Medulla oblongata (tissue), 1 donor: ENCODE measurements around the gene FAM135A.
"Not testable (repeated sequence)": the region's sequence is repeated elsewhere in the genome, so short reads cannot be mapped to it uniquely, and the experiment has no call there.

Source experiments
- DNase-seq: peaks from one replicate; pipeline ENCODE4 v3.0.0-alpha.2; 2015; ENCODE audit errors: extremely low spot score

Gene FAM135A

DNA sequence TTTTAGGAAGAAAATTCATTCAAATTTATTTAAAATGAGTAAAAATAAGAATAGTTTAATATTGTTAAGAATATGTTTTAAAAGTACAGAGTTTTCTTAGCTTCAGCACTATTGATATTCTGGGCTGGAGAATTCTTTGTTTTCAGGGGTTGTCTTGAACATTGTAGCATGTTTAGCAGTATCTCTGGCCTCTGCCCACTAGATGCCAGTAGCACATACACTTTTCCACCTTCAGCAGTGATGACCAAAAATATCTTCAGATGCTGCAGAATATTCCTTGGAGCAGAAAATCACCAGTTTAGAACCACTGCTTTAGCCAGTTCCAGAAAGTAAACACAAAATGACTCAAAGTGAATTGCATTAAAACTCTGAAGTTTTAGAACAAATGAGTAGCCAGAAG, 134.0 kb downstream of the FAM135A start:
- peak; percentile 52 for DNase-seq

DNA sequence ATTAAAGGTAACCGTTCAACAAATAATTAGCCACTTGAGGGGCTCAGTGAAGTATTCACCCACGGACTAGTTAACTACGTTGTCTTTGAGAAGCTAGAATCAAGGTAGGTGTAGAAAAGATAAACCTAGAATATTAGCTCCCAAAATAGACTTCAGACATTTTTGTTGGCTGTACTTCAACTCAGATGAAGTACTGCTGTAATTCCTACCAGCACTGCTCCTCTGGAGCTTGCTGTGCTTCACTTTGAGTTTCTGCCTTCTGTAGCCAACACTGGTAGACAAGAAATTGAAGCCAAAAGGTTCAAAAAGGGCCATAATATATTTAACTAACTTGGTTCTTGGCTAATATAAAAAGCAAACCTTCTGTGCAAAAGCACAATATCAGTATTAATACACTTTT, 134.6 kb downstream of the FAM135A start:
- DNase-seq, result no peak

DNA sequence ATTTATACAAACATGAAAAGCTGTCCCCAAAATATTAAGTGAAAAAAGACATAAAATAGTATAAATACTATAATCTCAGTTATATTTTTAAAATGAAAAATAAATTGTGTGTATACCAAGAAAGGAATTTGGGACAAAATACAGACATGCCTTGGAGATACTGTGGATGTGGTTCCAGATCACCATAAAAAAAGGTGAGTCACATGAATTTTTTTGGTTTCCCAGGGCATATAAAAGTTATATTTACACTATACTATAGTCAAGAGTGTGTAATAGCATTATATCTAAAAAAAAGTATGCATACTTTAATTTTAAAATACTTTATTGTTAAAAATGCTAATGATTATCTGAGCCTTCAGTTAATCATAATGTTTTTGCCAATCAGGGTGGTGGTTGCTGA, 136.0 kb downstream of the FAM135A start:
- DNase-seq, result no peak

DNA sequence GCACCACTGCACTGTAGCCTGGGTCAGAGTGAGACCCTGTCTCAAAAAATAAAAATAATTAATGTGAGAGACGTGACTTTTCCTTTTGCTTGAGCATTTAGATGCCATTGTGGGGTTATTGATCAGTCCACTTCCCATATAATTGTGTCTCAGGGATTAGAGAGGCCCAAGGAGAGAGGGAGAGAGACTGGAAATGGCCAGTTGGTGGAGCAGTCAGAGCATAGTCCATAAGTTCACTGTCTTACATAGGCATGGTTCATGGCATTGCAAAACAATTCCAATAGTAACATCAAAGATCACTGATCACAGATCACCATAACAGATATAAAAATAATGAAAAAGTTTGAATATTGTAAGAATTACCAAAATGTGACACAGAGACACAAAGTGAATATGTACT, 138.3 kb downstream of the FAM135A start:
- no peak for DNase-seq

DNA sequence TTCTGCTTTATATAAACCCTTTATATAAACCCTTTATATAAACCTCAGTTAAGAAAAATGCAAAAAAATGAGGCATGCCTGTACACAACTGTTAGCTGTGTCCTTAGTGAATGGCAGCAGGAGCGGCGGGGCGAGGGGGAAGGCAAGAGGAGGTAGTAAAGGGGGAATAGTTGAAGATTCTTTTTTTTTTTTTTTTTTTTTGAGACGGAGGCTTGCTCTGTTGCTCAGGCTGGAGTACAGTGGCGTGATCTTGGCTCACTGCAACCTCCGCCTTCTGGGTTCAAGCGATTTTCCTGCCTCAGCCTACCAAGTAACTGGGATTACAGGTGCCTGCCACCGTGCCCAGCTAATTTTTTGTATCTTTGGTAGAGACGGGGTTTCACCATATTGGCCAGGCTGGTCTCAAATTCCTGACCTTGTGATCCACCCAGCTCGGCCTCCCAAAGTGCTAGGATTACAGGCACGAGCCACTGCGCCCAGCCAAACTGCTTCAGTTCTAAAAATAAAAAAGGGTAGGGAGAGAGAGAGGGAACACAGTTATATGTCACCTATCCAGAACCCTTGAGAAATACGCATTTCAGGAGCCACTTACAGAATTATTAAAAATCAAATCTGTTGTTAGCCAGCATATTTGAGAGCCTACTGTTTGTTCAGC, 139.1 kb downstream of the FAM135A start:
- DNase-seq, result not testable (repeated sequence)

DNA sequence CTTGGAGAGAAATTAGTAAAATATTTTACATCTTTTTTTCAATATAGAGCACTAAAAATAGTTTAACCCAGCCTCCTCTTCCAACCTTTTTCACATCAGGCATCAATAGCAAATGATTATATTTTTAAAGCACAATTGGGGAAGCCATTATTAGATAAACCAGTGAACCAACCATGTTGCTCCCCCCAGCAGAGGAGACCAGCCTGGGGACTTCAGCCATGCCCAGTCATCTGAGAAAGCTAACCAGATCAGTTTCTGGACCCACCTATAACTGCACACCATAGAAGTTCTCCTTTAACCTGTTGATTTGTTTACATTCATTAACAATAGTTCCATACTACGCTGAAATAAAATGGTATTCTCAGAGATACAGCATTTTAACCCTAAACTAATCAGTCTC, 139.7 kb downstream of the FAM135A start:
- no peak for DNase-seq

DNA sequence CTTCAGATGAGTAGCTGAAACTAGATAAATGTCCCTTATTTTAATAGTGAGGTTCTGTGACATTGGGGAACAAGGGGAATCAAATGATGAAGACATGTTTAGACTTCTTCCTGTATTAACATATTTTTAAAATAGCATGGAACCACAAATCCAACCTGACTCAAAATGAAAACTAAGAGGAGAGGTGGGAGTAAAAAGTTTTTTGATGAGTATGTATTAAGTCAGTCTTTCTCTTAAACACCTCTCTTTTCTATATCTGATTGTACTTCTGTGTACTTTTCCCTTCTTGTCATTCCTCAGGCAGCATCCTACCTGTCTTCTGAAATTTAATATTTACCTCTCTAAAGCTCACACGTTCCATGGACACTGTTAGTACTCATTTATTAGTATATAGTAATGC, 144.7 kb downstream of the FAM135A start:
- no peak for DNase-seq

DNA sequence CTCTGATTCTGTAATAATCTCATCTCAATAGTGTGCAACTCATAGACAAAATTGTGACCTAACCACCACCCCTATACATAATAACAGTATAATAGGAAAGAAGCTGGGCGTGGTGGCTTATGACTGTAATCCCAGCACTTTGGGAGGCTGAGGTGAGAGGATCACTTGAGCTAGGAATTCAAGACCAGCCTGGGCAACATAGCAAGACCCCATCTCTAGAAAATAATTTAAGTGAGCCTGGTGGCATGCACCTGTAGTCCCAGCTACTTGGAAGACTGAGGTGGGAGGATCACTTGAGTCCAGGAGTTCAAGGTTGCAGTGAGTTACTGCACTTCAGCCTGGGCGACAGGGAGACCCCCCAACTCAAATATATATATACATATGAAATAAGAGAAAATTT, 149.1 kb downstream of the FAM135A start:
- DNase-seq, result not testable (repeated sequence)

DNA sequence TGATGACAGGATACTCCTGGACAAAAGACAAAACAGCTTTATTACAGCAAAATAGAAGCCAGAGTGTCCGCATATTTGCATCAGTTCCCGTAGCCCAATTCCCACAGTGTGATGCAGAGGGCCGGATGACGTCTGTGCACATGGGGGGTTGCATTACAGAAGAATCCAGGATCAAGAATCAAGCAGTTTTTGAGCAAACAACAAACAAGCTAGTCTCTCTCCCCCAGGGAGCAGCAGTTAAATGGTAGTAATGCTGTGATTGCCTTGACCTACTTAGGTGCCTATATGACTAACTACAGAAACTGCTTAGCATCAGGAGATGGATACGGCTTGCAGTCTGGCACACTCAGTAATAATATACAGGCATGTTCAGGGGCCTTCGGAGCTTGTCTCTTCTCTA, 150.2 kb downstream of the FAM135A start:
- DNase-seq, result no peak

DNA sequence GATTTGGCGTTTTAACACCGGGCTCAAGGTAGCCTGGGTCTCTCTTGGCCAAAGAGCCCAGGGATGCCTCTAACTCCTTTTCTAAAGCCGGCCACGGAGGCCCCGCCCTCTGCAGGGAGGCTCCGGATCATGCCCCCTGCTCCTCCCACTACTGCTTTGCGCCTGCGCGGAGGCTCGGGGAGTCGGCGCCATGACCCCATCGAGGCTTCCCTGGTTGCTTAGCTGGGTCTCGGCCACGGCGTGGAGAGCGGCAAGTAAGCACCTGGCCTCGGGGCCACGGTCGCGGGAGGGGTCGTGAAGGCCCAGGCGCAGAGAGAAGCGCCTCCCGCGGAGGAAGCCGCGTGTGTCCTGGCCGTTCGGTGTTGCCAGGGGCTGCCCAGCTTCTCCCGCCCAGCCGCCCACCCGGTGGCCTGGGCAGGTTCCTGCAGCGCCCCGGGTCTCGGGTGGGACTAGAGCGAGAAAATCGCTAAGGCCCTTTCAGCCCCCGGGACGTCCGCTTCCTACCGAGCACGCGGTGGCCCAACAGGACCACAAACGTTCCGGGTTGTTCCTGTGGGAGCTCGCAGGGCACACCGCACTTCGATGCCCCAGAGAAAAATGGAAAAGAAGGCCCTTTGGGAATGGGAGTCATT, 153.6 kb downstream of the FAM135A start, which contains the start of gene SDHAF4:
TSS of gene SDHAF4 (plus strand) at position 180 of the 632 bp plus-strand sequence. CDS start at position 191, 11 bp downstream.
- peak; percentile 94 for DNase-seq

DNA sequence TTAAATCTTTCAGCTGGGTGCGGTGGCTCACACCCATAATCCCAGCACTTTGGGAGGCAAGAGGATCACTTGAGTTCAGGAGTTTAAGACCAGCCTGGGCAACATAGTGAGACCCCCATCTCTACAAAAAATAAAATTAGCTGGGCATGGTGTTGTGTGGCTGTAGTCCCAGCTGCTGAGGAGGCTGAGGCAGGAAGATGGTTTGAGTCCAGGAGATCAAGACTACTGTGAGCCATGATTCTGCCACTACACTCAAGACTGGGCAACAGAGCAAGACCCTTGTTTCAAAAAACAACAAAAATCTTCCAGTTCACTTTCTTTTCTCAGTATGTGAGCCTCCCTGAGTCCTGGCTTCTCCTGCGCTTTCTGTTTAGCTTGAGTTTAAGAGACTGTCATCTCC, 161.3 kb downstream of the FAM135A start:
- DNase-seq, result no peak

DNA sequence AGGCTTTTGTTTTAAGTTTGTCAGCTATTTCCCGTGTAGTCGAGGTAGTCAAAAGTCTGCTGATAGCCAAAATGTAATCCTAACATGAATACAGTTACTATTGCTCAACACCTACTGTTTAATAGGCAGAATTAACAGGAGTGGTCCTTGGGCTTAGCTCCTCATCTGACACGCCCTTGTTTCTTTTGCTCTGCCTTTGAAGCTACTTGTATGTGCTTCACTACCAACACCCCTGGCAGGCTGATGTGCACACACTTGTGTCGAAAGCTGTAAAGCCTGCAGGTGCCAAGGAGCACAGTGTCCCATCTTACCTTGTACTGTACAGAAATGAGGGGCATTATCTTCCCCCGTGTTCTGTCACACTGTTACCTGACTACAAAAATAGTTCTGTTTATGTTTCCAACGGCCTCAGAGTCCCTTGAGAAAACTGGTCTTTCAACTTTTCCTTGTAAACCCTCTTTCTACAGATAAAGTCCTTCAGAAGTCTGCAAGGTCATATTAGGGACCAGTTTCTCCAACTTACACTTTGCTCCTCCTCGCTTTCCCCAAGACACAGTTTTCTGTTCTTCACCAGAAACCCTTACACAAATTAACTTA, 162.7 kb downstream of the FAM135A start:
- no peak for DNase-seq

DNA sequence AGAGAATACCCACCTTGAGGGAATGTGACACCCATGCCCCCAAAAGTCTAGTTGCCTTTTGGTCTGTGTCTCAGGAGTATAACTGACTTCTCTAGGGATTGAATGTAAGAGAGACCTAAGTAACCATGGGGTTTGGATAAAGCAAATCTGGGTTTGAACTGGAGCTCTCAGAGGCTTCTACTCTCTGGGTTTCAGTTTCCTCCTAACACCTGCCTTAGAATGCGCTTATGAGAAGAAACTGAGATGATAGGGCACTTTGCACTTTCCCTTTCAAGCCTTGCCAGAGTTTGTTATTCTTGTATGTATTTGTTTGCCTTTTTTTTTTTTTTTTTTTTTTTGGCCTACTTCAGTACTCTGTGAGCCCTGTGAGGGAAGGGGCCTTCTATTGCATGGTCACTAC, 172.8 kb downstream of the FAM135A start:
- DNase-seq, result no peak

DNA sequence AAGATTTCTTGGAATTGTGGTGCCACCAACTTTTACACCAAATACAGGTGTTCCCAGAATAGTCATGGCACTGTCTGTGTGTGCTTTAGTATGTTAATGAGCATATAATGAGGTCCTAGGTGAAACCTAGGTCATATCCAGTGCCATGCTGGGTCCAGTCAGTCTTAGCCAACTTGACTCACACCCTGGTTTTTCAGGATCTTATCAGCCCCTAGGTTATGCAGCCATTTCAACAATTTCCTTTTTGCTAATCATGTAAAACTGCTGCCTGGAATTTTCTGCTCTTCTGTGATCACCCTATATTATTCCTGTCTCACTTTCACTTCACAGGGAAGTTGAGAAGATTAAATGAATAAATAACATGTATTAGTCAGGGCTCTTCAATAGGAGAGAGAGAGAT, 177.1 kb downstream of the FAM135A start:
- no peak for DNase-seq

DNA sequence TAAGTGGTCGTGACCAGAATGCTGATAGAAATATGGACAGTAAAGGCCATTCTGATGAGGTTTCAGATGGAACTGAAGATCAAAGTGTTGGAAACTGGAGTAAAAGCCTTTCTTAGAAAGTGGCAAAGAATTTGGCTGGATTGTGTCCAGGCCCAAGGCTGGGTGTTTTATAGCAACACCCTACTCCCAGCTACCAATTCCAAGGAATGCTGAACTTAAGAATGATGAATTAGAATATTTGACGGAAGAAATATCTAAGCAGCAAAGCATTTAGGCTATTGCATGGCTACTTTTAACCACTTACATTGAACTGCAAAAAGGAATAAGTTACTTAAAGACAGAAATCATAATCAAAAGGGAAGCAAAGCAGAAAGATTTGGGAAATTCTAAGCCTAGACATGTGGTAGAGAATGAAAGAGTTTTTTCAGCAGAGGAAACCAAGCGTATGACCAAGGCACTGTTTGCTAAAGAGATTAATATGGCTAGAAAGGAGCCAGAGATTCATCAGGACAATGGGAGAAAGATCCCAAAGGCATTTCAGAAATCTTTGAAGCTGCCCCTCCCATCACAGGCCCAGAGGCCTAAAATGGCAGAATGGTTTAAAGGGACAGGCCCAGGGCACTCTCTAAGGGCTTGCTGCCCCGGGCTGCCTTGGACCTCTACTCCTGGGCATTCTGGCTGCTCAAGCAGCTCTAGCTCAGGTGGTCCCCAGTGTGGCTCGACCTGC, 179.2 kb downstream of the FAM135A start:
- DNase-seq, result no peak

DNA sequence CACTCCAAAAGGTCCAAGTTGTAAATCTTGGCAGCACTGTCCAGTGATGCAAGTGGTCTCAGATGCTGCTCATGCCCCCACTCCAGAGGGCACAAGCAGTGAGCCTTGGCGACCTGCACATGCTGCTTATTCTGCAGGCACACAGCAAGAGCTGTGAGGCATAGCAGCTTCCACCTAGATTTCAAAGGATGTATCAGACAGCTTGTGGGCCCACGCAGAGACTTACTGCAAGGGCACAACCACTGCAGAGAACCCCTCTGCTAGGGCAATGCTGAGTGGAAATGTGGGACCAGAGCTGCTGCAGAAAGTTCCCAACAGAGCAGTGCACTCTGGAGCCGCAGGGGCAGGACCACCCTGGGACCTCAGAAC, 179.8 kb downstream of the FAM135A start:
- no peak for DNase-seq

DNA sequence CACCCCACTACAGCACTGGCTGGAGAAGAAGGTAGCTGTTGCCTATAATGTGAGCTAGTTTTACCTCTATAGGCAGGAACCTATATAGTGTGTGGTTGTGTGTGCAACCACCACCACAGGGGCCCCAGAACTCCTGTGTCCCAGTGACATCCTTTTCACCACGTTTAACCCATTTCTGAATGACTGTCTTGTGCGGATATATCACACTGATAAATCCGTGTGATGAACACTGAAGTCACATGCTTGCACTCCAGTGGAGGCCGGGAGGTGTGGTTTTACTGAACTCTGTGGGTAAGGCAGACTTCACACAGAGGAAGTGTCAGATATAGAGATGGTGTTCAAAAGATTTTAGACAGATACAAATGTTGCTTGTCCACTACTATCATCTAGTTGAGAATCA, 185.9 kb downstream of the FAM135A start:
- no peak for DNase-seq

DNA sequence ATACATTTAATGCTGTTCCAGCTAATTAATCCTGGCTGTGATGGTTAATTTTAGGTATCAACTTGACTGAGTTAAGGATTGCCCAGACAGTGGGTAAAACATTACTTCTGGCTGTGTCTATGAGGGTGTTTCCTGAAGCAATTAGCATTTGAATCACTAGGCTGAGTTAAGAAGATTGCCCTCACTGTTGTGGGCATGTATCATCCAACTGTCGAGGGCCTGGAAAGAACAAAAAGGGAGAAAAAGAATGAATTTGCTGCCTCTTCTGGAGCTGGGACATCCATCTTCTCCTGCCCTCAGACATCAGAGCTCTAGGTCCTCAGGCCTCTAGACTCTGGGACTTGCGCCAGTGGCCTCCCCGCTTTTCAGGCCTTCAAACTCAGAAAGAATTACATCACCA, 187.7 kb downstream of the FAM135A start:
- no peak for DNase-seq

DNA sequence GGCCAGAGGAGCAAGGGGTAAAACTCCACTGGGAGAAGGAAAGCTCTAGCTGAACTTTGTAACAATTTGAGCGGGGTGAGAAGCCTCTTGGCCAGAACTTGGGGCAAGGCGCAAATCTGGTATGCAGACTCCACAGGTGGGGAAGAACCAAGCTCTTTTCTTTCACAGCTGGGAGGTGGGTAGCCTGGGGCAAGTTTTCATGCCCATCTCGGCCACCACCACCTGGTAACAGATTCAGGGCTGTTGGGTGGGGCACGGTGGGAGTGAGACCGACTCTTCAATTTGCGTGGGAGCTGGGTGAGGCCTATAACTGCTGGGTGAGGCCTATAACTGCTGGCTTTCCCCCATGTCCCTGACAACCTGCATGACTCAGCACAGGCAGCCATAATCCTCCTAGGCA, 190.9 kb downstream of the FAM135A start:
- DNase-seq, result no peak

DNA sequence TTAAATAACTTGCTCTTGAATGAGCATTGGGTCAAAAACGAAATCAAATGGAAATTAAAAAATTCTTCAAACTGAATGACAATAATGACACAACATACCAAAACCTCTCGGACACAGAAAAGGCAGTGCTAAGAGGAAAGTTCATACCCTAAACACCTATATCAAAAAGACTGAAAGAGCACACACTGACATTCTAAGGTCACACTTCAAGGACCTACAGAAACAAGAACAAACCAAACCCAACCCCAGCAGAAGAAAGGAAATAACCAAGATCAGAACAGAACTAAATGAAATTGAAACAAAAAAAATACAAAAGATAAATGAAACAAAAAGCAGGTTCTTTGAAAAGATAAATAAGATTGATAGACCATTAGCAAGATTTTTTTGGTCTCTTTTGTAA, 194.1 kb downstream of the FAM135A start:
- not testable (repeated sequence) for DNase-seq

DNA sequence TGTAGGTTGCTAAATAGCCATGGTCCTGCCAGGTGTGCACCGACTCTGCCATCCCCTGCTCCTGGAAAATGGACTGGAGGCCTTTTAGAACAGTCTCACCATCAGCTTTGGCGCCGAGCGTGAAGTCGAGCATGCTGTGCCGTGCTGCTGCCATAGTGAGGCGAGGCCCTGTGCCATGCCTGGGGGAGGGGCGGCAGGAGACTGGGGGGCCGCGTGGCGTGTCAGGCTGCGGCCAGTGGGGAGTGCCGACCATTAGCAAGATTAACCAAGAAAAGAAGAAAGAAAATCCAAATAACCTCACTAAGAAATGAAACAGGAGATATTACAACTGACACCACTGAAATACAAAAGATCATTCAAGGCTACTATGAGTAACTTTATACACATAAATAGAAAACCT, 195.9 kb downstream of the FAM135A start:
- not testable (repeated sequence) for DNase-seq
